GM12874 (cell line): ENCODE data around the gene CRYBA2.

Experiments used
- CTCF ChIP-seq: IDR thresholded peaks from 2 replicates; pipeline ENCODE4 v1.5.1; 2011; ENCODE audit warnings: low read depth, mild to moderate bottlenecking, control low read depth, low read length, moderate library complexity; ENCODE audit not compliant: insufficient read depth

Gene CRYBA2

GRCh38 chr2:218997731-218998130 lies 4.5 kb upstream of the CRYBA2 start:
- no peak for TF ChIP-seq CTCF

- no peak for TF ChIP-seq CTCF
Observed at GRCh38 chr2:218996937-218997336, 3.7 kb upstream of the CRYBA2 start.

- peak; percentile 90 for TF ChIP-seq CTCF
Observed at GRCh38 chr2:218995972-218996711, 2.9 kb upstream of the CRYBA2 start.

GRCh38 chr2:218995561-218995960 lies 2.3 kb upstream of the CRYBA2 start:
- no peak for TF ChIP-seq CTCF

- no peak for TF ChIP-seq CTCF
Observed at GRCh38 chr2:218992703-218993344, 398 bp downstream of the CRYBA2 start.

GRCh38 chr2:218992196-218992595 lies 1.0 kb downstream of the CRYBA2 start:
- TF ChIP-seq CTCF, result no peak

- TF ChIP-seq CTCF, result no peak
Observed at GRCh38 chr2:218991674-218992168, 1.5 kb downstream of the CRYBA2 start.
